ENCODE data around the gene CANX.
A peak's percentile ranks its signal among the peaks of the same experiment; 100 is the strongest.
"Not testable (repeated sequence)": the region's sequence is repeated elsewhere in the genome, so short reads cannot be mapped to it uniquely, and the experiment has no call there.

Gene CANX

DNA sequence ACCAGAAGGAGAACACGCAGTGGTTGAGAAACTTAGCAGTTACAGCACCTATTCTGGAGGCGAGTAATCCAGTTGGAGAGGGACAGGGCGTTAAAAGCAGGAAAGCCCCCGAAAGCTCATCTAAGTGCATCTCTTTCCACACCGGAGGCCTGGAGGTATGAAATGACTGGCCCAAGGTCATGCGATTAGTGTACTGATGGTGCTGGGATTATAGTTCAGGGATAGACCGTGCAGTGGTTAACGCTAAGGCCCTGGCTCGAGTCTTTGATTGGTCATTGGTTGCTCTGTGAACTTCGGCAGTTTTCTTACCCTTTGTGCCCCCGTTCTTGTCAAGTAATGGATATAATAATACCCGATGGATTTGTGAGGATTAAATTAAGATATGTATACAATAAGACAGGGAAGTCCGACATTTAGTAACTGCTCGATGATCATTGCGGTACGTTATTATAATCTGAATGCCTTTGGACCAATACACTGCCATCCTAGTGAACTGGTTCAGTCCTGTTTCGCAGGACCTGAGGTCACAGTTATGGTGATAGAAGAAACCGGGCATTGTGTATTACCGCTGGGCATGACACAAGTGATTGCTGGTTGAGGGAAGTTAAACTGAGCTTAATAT, 960 bp downstream of the CANX start:
- peak; percentile 69 for DNase-seq

GRCh38 chr5:179700401-179700918, 1.7 kb downstream of the CANX start:
- no peak for DNase-seq

DNA sequence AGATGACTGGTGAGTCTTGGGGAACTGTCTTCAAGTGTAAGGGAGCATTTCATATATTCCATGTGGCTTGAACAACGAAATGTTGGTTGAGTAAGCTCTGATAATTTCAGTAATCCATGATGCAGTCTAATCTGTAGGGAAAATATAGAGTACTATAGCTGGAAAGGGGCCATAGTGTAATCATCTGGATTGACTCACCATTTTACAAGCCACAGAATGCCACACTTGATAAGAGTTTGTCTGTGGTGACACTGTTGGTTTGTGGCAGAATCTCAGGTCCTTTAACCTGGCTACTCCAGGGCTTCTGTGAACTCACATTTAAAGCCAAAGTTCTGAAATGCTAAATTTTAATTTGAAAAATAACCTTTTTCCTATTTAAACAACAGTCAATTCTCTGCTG, 17.5 kb downstream of the CANX start:
- DNase-seq = no peak

DNA sequence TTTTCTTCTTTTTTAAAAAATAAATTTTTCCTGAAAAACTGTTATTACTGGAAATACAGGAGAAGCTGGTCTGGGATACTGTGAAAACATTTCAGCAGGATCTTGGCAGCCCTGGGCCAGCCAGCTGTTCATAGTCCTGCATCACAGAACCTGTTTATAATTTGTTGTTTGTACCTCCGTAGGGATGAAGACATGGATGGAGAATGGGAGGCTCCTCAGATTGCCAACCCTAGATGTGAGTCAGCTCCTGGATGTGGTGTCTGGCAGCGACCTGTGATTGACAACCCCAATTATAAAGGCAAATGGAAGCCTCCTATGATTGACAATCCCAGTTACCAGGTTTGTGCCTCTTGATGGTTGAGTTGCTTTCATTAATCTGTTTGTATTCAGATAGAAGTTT, 21.5 kb downstream of the CANX start:
- DNase-seq = no peak

DNA sequence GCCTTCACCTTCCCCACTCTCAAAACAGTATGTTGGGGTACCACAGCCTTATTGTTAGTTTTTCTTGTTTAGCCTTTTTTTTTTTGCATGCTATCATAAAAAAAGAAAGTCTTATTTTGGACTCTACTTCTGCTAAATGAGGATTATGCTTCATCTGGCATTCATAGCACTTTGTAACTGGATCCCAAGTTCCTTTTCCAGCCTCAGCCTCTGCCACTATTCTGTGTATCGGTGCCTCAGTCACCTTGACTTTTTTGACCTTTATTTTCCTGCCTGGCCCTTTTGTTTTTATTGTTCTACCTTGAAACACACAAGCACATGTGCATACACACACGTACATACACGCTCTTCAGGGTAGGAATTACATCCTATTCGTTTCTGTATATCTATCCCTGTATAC, 25.4 kb downstream of the CANX start:
- no peak for DNase-seq

- no peak for DNase-seq
Measured at GRCh38 chr5:179727106-179727505, 28.3 kb downstream of the CANX start.

DNA sequence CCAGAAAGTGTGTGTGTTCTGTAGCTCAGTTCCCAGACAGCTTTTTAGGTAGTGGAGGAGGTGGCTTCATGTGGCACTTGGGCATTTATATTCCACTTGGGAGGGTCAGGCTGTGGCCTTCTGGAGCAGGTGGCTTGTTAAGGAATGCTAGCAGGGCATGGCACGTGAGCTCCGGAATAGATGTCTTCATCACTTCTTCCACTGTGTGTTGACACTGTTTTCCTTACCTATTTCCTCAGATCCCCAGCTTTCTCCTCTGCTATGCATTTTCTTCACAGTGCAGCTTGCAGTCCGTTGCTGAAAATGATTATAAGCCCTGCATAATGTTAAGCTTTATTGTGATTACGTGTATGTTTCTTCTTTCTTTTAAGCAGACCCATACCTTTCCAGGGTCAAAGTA, 30.5 kb downstream of the CANX start:
- no peak for DNase-seq

DNA sequence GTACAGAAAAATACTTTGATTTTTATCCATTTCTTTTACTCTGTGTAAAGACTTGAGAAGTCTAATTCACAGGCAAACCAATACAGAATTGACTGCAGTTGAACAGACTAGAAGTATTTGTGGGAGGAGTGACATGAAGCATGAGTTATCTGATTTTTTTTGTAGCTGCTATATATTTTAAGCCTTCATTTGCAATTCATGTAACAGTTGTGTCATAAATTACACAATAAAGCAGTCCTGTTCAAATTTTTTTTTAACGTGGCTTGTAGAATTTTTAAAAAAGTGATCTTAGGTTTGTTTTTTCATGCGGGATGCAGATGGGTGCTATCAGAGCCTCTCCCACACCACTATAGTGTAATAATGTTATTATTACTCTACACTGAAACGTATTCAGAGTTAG, 31.0 kb downstream of the CANX start:
- DNase-seq = no peak

DNA sequence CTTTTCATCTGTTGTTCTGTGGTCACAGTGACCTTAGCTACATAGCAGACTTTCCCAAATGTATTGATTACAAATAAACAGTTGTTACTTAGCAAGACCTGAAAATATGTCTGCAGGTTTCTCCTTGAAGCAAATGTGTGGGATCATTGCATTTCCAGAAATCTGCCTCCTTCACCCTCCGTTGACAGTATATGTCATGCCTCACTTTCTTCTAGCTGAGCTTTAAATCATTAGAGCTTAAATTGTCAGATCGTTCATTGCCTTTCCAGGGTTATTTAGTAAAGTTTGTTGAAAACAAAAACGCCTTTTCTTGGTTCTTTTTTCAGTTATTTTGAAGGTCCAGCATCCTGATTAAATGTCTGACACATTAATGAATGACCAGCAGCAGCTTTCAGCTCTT, 31.6 kb downstream of the CANX start:
- DNase-seq = no peak

GRCh38 chr5:179730852-179731251, 32.1 kb downstream of the CANX start:
- DNase-seq = no peak

- peak; percentile 43 for DNase-seq
Measured at GRCh38 chr5:179731791-179732411, 33.1 kb downstream of the CANX start.

DNA sequence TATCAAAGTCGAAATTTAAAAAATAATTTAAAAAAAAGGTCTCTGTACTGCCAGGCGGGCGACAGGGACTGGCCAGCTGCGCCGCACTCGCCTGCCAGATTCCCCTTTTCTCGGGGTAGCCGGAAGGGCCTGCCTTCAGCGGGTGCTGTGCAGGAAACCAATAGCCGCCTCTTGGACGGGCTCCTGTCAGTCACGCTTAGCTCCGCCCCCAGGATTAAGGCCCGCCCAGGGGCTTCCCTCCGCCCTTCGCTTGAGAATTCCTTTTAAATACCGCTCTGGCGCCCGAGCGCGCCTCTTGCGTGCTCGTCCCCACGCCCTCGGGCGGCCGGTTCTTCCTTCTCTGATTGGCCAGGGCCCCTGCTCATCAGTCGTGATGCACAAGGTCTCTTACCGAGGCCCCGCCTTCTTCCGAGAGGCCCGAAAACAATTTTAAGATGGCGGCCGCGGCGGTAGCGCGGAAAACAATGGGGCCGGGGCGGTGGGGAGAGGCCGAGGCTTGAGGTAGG, 33.7 kb downstream of the CANX start, which contains the start of gene MAML1:
MAML1 (plus strand) TSS at position 411 of the 506 bp plus-strand sequence. CDS start 291 bp downstream, outside the sequence.
- DNase-seq = peak; percentile 99

DNA sequence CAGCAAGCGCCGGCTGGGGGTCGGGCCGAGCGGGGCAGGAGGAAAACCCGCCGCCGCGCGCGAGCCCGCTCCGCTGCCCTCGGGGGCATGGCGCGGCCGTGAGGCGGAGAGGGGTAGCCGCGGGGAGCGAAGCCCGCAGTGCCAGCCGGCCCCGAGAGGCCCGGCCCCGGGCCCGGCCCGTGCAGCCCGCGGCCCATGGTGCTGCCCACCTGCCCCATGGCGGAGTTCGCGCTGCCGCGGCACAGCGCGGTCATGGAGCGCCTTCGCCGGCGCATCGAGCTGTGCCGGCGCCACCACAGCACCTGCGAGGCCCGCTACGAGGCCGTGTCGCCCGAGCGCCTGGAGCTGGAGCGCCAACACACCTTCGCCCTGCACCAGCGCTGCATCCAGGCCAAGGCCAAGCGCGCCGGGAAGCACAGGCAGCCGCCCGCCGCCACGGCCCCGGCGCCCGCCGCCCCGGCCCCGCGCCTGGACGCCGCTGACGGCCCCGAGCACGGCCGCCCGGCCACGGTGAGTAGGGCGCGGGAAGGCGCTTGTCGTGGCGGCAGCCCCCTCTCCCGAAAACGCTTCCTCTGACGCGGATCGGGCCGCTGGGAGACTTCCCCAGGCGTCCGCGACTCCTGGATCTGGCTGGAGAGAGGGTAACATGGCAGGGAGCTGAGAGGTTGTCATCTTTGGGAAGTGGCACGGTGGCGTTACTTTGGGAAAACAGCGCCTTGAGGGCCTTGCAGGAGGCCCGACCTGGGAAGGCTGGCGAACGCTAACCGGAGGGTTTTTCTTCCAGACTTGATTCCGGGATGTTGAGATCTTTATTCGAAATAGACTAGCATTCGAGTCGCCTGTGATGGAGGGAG, 34.4 kb downstream of the CANX start:
- DNase-seq = peak; percentile 24

DNA sequence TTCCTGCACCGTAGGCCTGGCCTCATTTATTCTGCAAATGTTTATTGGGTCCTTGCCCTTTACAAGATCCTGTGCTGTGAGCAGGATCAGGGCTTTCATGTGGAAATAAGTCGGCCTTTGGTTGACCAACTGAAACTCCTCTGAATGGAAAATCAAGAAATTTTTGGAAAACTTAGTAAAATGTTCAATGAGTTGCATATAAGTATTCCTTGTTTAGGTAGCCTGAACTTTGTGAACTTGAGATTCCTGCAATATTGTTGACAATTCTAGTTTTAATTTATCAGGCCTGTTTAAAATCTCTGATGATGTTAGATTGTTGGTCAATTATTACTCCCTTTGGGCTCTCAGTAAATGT, 35.0 kb downstream of the CANX start:
- DNase-seq = no peak

DNA sequence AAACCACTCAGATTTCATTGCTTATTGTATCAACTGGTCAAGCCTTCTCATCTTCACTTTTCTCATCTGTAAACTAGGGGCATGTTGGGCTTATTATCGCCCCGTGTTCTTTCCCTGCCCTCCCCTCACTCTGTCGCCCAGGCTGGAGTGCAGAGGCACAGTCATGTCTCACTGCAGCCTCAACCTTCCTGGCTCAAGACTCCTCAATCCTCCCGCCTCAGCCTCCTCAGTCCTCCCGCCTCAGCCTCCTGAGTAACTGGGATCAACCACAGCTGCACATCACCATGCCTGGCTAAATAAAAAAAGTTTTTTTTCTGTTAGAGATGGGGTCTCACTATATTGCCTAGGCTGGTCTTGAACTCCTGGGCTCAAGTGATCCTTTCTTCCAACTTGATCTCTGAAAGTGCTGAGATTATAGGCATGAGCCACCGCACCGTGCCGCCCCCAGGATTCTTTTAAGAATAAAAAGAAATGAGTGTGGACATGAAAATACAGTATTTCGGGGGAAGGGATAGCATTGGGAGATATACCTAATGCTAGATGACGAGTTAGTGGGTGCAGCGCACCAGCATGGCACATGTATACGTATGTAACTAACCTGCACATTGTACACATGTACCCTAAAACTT, 35.9 kb downstream of the CANX start:
- no peak for DNase-seq

- no peak for DNase-seq
Measured at GRCh38 chr5:179738742-179739141, 40.0 kb downstream of the CANX start.

- not testable (repeated sequence) for DNase-seq
Measured at GRCh38 chr5:179744106-179744505, 45.3 kb downstream of the CANX start.

DNA sequence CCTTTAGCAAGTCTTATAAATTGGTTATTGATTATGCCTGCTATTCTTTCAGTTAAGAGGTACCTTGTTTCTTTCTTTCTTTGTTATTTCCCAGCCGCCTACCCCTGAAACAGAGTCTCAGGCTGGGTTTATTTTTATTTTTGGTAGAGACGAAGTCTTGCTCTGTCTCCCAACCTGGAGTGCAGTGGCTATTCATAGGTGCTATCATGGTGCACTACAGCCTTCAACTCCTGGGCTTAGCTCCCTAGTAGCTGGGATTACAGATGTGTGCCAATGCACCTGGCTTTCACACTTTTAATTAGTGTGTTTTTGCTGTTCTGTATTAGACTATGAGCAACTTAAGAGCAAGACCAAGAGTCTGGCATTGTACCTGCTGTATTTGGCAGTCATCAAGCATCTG, 48.1 kb downstream of the CANX start:
- no peak for DNase-seq

DNA sequence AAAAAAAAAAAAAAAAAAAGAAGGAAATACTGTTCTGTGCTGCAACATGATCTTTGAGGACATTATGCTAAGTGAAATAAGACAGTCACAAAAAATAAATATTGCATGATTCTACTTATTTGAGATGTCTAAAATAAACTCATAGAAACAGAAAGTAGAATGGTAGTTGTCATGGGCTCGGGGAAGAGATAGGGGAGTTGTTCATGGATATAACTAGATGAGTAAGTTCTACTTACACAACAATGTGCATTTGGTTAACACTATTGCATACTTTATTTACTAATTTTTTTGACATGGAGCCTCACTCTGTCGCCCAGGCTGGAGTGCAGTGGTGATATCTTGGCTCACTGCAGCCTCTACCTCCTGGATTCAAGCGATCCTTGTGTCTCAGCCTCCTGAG, 49.0 kb downstream of the CANX start:
- DNase-seq = no peak

- DNase-seq = no peak
Measured at GRCh38 chr5:179749857-179750508, 51.2 kb downstream of the CANX start.

GRCh38 chr5:179753971-179754370, 55.2 kb downstream of the CANX start:
- no peak for DNase-seq

DNA sequence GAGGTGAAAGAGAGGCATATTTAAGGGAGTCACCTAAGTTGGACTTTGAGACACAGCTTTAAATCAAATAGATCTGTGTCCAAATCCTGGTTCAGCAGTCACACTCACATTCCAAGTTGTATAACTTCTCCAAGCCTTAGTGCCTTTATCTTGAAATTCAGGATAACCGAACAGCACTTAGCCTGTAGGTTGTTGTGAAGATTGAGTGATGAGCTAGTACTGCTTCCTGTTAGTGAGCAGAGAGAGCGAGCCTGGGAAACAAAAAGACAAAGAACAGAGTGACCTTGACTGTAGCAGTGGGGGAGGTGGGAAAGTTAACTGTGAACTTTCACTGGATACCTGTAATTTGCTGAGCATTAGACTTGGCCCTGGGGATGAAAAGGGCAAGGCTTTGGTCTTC, 56.3 kb downstream of the CANX start:
- no peak for DNase-seq

- no peak for DNase-seq
Measured at GRCh38 chr5:179758955-179759354, 60.2 kb downstream of the CANX start.
